ENCODE results near the gene ZNF219.

ZNF219 gene

DNA sequence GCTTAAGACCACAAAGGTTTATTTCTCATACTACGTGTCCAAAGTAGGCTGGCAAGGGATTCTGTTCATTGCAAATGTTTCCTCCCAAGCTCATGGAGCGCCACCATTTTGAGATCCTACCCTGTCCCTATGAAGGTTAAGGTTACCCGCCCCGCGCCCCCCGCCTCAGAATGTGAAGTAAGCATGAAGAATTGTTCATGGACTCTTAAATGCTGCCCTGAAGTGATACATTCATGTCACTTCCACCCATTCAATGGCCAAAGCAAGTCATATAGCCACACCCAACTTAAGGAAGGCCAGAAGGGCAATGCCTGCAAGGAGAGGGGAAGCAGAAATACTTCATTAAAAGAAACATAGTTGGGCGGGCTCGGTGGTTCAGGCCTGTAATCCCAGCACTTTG, 6.6 kb upstream of the ZNF219 start:
- peaks cover 22% of the 10 kb centered on the region for H3K4me1 ChIP-seq (ENCODE audit: control insufficient read depth, insufficient read depth, low read depth, low read length)
- H3K4me3 ChIP-seq (ENCODE audit: insufficient read depth in 1 of 2, low read depth in 1 of 2, low read length in 2 of 2), result peak overlapping the region in 1 of 2 experiments; percentile 93
- H3K4ac ChIP-seq (ENCODE audit: low read depth in 1 of 2, low read length in 2 of 2), result no peak overlapping the region
- no peak overlapping the region for H3K14ac ChIP-seq (ENCODE audit: low read length in 2 of 2)
- DNase-seq, result no peak
- no peak overlapping the region for H4K91ac ChIP-seq (ENCODE audit: low read length)
- H2BK120ac ChIP-seq (ENCODE audit: low read depth, low read length), result no peak overlapping the region
- no peaks in the 10 kb centered on the region for H3K9me3 ChIP-seq (ENCODE audit: control insufficient read depth, low read length)
- no peak overlapping the region for H3K18ac ChIP-seq (ENCODE audit: low read depth in 1 of 2, low read length in 2 of 2)
- H4K8ac ChIP-seq (ENCODE audit: low read length), result no peak overlapping the region
- H2BK12ac ChIP-seq (ENCODE audit: low read length in 2 of 2), result no peak overlapping the region
- H3K9ac ChIP-seq (ENCODE audit: low read length), result peak overlapping the region; percentile 99
- H2AK5ac ChIP-seq (ENCODE audit: low read length, severe bottlenecking), result no peak overlapping the region
- peaks cover 0 to 12% of the 10 kb centered on the region in 2 experiments for H3K27me3 ChIP-seq (ENCODE audit: control insufficient read depth in 1 of 2, insufficient read depth in 1 of 2, low read length in 2 of 2)
- H3K23ac ChIP-seq (ENCODE audit: low read length in 2 of 2), result no peak overlapping the region
- no peak overlapping the region for H2BK15ac ChIP-seq (ENCODE audit: low read depth, poor library complexity, severe bottlenecking)
- H3K27ac ChIP-seq (ENCODE audit: low read length, poor library complexity, severe bottlenecking), result no peak overlapping the region
- no peak overlapping the region for H2BK5ac ChIP-seq (ENCODE audit: low read depth, low read length, poor library complexity, severe bottlenecking)
- no peak overlapping the region for H2AFZ ChIP-seq (ENCODE audit: low read depth, low read length)
- 92% methylated on average over 8 of the region's 8 CpGs for WGBS
- no peaks in the 10 kb centered on the region for H3K36me3 ChIP-seq (ENCODE audit: control insufficient read depth in 1 of 2, insufficient read depth in 2 of 2, low read depth in 1 of 2, low read length in 2 of 2)
- H3K4me2 ChIP-seq (ENCODE audit: low read length, poor library complexity, severe bottlenecking), result no peak overlapping the region
- H3K79me1 ChIP-seq (replicated peaks; ENCODE audit: low read length, poor library complexity, severe bottlenecking), result peaks cover 12% of the 10 kb centered on the region

DNA sequence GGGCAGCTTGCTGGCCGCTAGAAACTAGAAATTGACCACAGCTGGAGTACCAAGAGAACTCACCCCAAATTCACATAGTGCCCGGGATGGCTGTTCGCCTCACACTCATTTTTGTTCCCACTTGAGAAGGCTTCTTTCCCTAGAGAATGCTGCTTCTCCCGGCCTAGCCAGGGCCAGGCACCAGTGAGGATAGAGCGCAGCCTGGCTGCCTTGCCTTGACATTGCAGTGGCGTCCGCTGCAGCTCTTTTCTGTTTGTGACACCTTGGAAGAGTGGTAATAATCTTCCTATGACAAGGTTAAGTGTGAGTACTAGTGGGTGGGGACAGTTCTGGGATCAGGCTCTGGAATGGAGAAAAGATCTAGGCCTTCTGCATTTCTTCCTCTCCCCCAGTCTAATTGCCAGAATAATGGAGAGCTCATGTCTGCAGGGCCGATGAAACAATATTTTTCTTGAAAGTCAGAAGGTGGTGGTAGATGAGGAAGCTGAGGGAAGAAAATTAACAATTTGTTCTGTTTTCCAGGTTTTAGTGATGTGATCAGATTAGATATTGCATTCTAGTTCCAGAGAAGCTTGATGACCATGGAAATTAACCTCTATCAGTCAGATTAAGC, 6.1 kb upstream of the ZNF219 start:
- peak; percentile 89 for DNase-seq
- 11% methylated on average over 8 of the region's 8 CpGs for WGBS
- Histone ChIP-seq H3K4me1 (ENCODE audit: control insufficient read depth, insufficient read depth, low read depth, low read length) (peaks cover 22% of the 10 kb centered on the region), H3K4me2 (ENCODE audit: low read length, poor library complexity, severe bottlenecking) (peak overlapping the region; percentile 71), H3K9ac (ENCODE audit: low read length) (peak overlapping the region; percentile 99), H2BK15ac (ENCODE audit: low read depth, poor library complexity, severe bottlenecking) (no peak overlapping the region), H3K36me3 (ENCODE audit: control insufficient read depth in 1 of 2, insufficient read depth in 2 of 2, low read depth in 1 of 2, low read length in 2 of 2) (no peaks in the 10 kb centered on the region), H2BK12ac (ENCODE audit: low read length in 2 of 2) (peak overlapping the region in 1 of 2 experiments; percentile 7), H2AFZ (ENCODE audit: low read depth, low read length) (peak overlapping the region; percentile 89), H3K9me3 (ENCODE audit: control insufficient read depth, low read length) (no peaks in the 10 kb centered on the region), H3K18ac (ENCODE audit: low read depth in 1 of 2, low read length in 2 of 2) (peak overlapping the region; percentile 95 to 98), H3K23ac (ENCODE audit: low read length in 2 of 2) (no peak overlapping the region), H2BK5ac (ENCODE audit: low read depth, low read length, poor library complexity, severe bottlenecking) (peak overlapping the region; percentile 75), H2AK5ac (ENCODE audit: low read length, severe bottlenecking) (peak overlapping the region; percentile 80), H4K91ac (ENCODE audit: low read length) (no peak overlapping the region), H3K4ac (ENCODE audit: low read depth in 1 of 2, low read length in 2 of 2) (peak overlapping the region; percentile 42 to 73), H3K4me3 (ENCODE audit: insufficient read depth in 1 of 2, low read depth in 1 of 2, low read length in 2 of 2) (peak overlapping the region; percentile 76 to 93), H3K79me1 (replicated peaks; ENCODE audit: low read length, poor library complexity, severe bottlenecking) (peaks cover 12% of the 10 kb centered on the region), H2BK120ac (ENCODE audit: low read depth, low read length) (peak overlapping the region; percentile 36), H4K8ac (ENCODE audit: low read length) (peak overlapping the region; percentile 92), H3K14ac (ENCODE audit: low read length in 2 of 2) (no peak overlapping the region), H3K27ac (ENCODE audit: low read length, poor library complexity, severe bottlenecking) (peak overlapping the region; percentile 97), H3K27me3 (ENCODE audit: control insufficient read depth in 1 of 2, insufficient read depth in 1 of 2, low read length in 2 of 2) (peaks cover 0 to 7% of the 10 kb centered on the region in 2 experiments)

DNA sequence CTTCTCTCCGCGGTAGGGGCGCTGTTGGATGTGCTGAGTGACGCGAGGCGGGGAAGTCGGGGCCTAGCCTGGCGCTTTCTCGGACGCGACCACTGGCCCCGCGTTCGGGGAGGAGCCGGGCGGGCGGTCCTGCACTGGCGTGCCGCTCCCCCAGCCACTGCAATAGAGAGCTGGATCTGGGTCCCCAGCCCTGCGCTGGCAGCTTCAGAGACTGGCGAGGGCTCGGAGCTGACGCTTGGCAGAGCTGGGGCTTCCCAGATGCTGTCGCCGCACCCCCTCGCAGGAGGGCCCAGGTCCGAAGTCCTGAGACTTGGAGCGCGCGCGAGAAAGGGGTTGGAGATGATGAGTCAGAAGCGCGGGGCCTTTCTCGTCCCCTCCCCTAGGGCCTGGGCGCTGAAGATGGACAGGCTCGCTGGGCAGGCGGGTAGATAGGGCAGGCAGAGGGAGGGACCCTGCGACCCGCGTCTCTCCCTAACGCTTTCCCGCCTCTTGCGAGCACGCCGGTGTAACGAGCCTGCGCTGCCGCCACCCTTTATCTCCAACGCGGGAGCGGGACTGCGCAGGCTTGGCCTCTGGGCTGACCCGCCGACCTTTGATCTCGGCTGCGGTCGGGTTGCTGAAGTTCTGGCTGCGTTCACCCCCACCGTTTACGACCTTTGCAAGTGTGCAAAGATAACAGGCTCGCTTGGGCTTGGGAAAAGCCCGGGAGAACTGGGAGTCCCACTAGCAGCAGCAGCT, 5.4 kb upstream of the ZNF219 start:
- Histone ChIP-seq H2AK5ac (ENCODE audit: low read length, severe bottlenecking) (peak overlapping the region; percentile 80), H3K4me3 (ENCODE audit: insufficient read depth in 1 of 2, low read depth in 1 of 2, low read length in 2 of 2) (peak overlapping the region; percentile 76 to 93), H3K9ac (ENCODE audit: low read length) (peak overlapping the region; percentile 99), H3K36me3 (ENCODE audit: control insufficient read depth in 1 of 2, insufficient read depth in 2 of 2, low read depth in 1 of 2, low read length in 2 of 2) (no peaks in the 10 kb centered on the region), H3K18ac (ENCODE audit: low read depth in 1 of 2, low read length in 2 of 2) (peak overlapping the region; percentile 95 to 98), H3K4ac (ENCODE audit: low read depth in 1 of 2, low read length in 2 of 2) (peak overlapping the region; percentile 96 to 100), H3K4me2 (ENCODE audit: low read length, poor library complexity, severe bottlenecking) (peak overlapping the region; percentile 71), H2AFZ (ENCODE audit: low read depth, low read length) (peak overlapping the region; percentile 89), H2BK12ac (ENCODE audit: low read length in 2 of 2) (peak overlapping the region; percentile 87 to 94), H2BK120ac (ENCODE audit: low read depth, low read length) (peak overlapping the region; percentile 99), H4K8ac (ENCODE audit: low read length) (peak overlapping the region; percentile 99), H3K27me3 (ENCODE audit: control insufficient read depth in 1 of 2, insufficient read depth in 1 of 2, low read length in 2 of 2) (peaks cover 0 to under 1% of the 10 kb centered on the region in 2 experiments), H3K9me3 (ENCODE audit: control insufficient read depth, low read length) (no peaks in the 10 kb centered on the region), H2BK5ac (ENCODE audit: low read depth, low read length, poor library complexity, severe bottlenecking) (peak overlapping the region; percentile 100), H3K23ac (ENCODE audit: low read length in 2 of 2) (peak overlapping the region in 1 of 2 experiments; percentile 75), H3K4me1 (ENCODE audit: control insufficient read depth, insufficient read depth, low read depth, low read length) (peaks cover 25% of the 10 kb centered on the region), H3K79me1 (replicated peaks; ENCODE audit: low read length, poor library complexity, severe bottlenecking) (peaks cover 12% of the 10 kb centered on the region), H3K27ac (ENCODE audit: low read length, poor library complexity, severe bottlenecking) (peak overlapping the region; percentile 97), H4K91ac (ENCODE audit: low read length) (peak overlapping the region; percentile 98), H2BK15ac (ENCODE audit: low read depth, poor library complexity, severe bottlenecking) (peak overlapping the region; percentile 100), H3K14ac (ENCODE audit: low read length in 2 of 2) (peak overlapping the region in 1 of 2 experiments; percentile 93)
- peak; percentile 98 for DNase-seq
- under 1% methylated on average over 62 of the region's 62 CpGs for WGBS

DNA sequence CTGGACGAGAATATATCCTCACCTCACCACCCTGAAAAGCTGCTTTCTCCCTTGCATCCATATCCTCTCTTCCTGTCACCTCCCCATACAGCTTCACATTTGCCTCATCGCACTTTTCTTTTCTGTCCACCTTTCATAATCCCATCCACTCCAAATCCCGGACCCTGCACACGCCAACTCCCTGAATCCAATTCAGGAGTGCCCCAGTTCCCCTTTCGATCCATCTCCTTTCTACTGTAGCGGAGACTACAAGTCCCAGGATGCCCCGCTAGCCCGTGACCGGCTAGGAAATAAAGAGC, 4.9 kb upstream of the ZNF219 start:
- no peak overlapping the region for H3K14ac ChIP-seq (ENCODE audit: low read length in 2 of 2)
- WGBS, result under 1% methylated on average over 8 of the region's 9 CpGs
- H3K27me3 ChIP-seq (ENCODE audit: control insufficient read depth in 1 of 2, insufficient read depth in 1 of 2, low read length in 2 of 2), result no peaks in the 10 kb centered on the region
- H3K4me2 ChIP-seq (ENCODE audit: low read length, poor library complexity, severe bottlenecking), result peak overlapping the region; percentile 35
- H3K27ac ChIP-seq (ENCODE audit: low read length, poor library complexity, severe bottlenecking), result no peak overlapping the region
- no peak overlapping the region for H2BK5ac ChIP-seq (ENCODE audit: low read depth, low read length, poor library complexity, severe bottlenecking)
- H3K79me1 ChIP-seq (replicated peaks; ENCODE audit: low read length, poor library complexity, severe bottlenecking), result peaks cover 12% of the 10 kb centered on the region
- peak overlapping the region; percentile 33 for H4K8ac ChIP-seq (ENCODE audit: low read length)
- no peak overlapping the region for H3K18ac ChIP-seq (ENCODE audit: low read depth in 1 of 2, low read length in 2 of 2)
- peak overlapping the region; percentile 37 for H2AK5ac ChIP-seq (ENCODE audit: low read length, severe bottlenecking)
- DNase-seq, result no peak
- no peak overlapping the region for H2BK120ac ChIP-seq (ENCODE audit: low read depth, low read length)
- H3K4me3 ChIP-seq (ENCODE audit: insufficient read depth in 1 of 2, low read depth in 1 of 2, low read length in 2 of 2), result peak overlapping the region in 1 of 2 experiments; percentile 93
- H3K9me3 ChIP-seq (ENCODE audit: control insufficient read depth, low read length), result no peaks in the 10 kb centered on the region
- H3K36me3 ChIP-seq (ENCODE audit: control insufficient read depth in 1 of 2, insufficient read depth in 2 of 2, low read depth in 1 of 2, low read length in 2 of 2), result no peaks in the 10 kb centered on the region
- H3K23ac ChIP-seq (ENCODE audit: low read length in 2 of 2), result no peak overlapping the region
- H3K9ac ChIP-seq (ENCODE audit: low read length), result peak overlapping the region; percentile 99
- H2AFZ ChIP-seq (ENCODE audit: low read depth, low read length), result peak overlapping the region; percentile 36
- peaks cover 25% of the 10 kb centered on the region for H3K4me1 ChIP-seq (ENCODE audit: control insufficient read depth, insufficient read depth, low read depth, low read length)
- H2BK12ac ChIP-seq (ENCODE audit: low read length in 2 of 2), result no peak overlapping the region
- no peak overlapping the region for H3K4ac ChIP-seq (ENCODE audit: low read depth in 1 of 2, low read length in 2 of 2)
- H4K91ac ChIP-seq (ENCODE audit: low read length), result no peak overlapping the region
- H2BK15ac ChIP-seq (ENCODE audit: low read depth, poor library complexity, severe bottlenecking), result no peak overlapping the region
